ENCODE data around the gene PRAME. TPM values are rescaled to one million over a fixed set of nuclear protein-coding genes. Genes with fewer than 3 reads are reported as not detected.

Gene PRAME
- total RNA-seq, 1 experiment from 2014 or later = 17.1 TPM

- Histone ChIP-seq H3K79me2 (ENCODE audit: low read length) (no peaks in the 10 kb centered on the region), H3K4me2 (ENCODE audit: low read length) (no peak overlapping the region), H3K36me3 (ENCODE audit: low read depth, low read length) (no peaks in the 10 kb centered on the region), H3K4me3 (ENCODE audit: low read length) (no peak overlapping the region), H2AFZ (ENCODE audit: low read length) (no peak overlapping the region), H3K4me1 (ENCODE audit: insufficient read depth, low read length) (no peaks in the 10 kb centered on the region), H3K9ac (ENCODE audit: low read length) (no peak overlapping the region), H3K9me3 (ENCODE audit: low read length) (no peaks in the 10 kb centered on the region), H3K9me2 (replicated peaks; ENCODE audit: low read length) (no peaks in the 10 kb centered on the region), H4K20me1 (ENCODE audit: low read length) (no peaks in the 10 kb centered on the region), H3F3A (ENCODE audit: low read length, unreplicated experiment) (no peaks in the 10 kb centered on the region), H3K27me3 (ENCODE audit: low read length) (peaks cover 17% of the 10 kb centered on the region), H3K27ac (ENCODE audit: low read length) (no peak overlapping the region)
- no peak for TF ChIP-seq EZH2 (IDR thresholded peaks at IDR 0.05; ENCODE audit: low read length, unreplicated experiment)
- TF ChIP-seq CTCF (conservative IDR thresholded peaks at IDR 0.05; ENCODE audit: low read depth, low read length) = no peak
- no peak for TF ChIP-seq EZH2phosphoT487 (IDR thresholded peaks at IDR 0.05; ENCODE audit: borderline replicate concordance, low read length)
- no peak for DNase-seq
- intact Hi-C loops (cut with micrococcal nuclease) = no loop called here
- POLR2A ChIA-PET (ENCODE audit: unreplicated experiment) = no interaction called here
- CTCF ChIA-PET = no interaction called here
- no peak for ATAC-seq
- no TSS peak for BruUV-seq (replicated peaks)
Observed at GRCh38 chr22:22604326-22605073, 45.4 kb upstream of the PRAME start.

GRCh38 chr22:22603470-22603947 lies 44.4 kb upstream of the PRAME start:
- Histone ChIP-seq H3K36me3 (ENCODE audit: low read depth, low read length) (no peaks in the 10 kb centered on the region), H3K9ac (ENCODE audit: low read length) (no peak overlapping the region), H3K79me2 (ENCODE audit: low read length) (no peaks in the 10 kb centered on the region), H3F3A (ENCODE audit: low read length, unreplicated experiment) (no peaks in the 10 kb centered on the region), H4K20me1 (ENCODE audit: low read length) (no peaks in the 10 kb centered on the region), H3K4me3 (ENCODE audit: low read length) (no peak overlapping the region), H3K9me2 (replicated peaks; ENCODE audit: low read length) (no peaks in the 10 kb centered on the region), H2AFZ (ENCODE audit: low read length) (no peak overlapping the region), H3K4me2 (ENCODE audit: low read length) (no peak overlapping the region), H3K27me3 (ENCODE audit: low read length) (peaks cover 17% of the 10 kb centered on the region), H3K27ac (ENCODE audit: low read length) (no peak overlapping the region), H3K9me3 (ENCODE audit: low read length) (no peaks in the 10 kb centered on the region), H3K4me1 (ENCODE audit: insufficient read depth, low read length) (no peaks in the 10 kb centered on the region)
- ChIA-PET POLR2A (ENCODE audit: unreplicated experiment) (no interaction called here), CTCF (no interaction called here)
- DNase-seq (no peak), ATAC-seq (no peak)
- TF ChIP-seq EZH2phosphoT487 (IDR thresholded peaks at IDR 0.05; ENCODE audit: borderline replicate concordance, low read length) = no peak
- BruUV-seq (replicated peaks) = no TSS peak
- intact Hi-C loops (cut with micrococcal nuclease) = no loop called here

GRCh38 chr22:22600531-22601261 lies 41.6 kb upstream of the PRAME start:
- CTCF ChIA-PET = no interaction called here
- H3K27me3 ChIP-seq (ENCODE audit: low read length) = peaks cover 6% of the 10 kb centered on the region; the same call in 1 of the 2 replicates
- no peaks in the 10 kb centered on the region for H4K20me1 ChIP-seq (ENCODE audit: low read length)
- no peaks in the 10 kb centered on the region for H3K79me2 ChIP-seq (ENCODE audit: low read length)
- H3K9ac ChIP-seq (ENCODE audit: low read length) = no peak overlapping the region
- intact Hi-C loops (cut with micrococcal nuclease) = no loop called here
- H3K4me1 ChIP-seq (ENCODE audit: insufficient read depth, low read length) = no peaks in the 10 kb centered on the region
- TF ChIP-seq EZH2 (IDR thresholded peaks at IDR 0.05; ENCODE audit: low read length, unreplicated experiment) = no peak
- TF ChIP-seq EZH2phosphoT487 (IDR thresholded peaks at IDR 0.05; ENCODE audit: borderline replicate concordance, low read length) = no peak
- TF ChIP-seq CTCF (conservative IDR thresholded peaks at IDR 0.05; ENCODE audit: low read depth, low read length) = no peak
- no peaks in the 10 kb centered on the region for H3K9me2 ChIP-seq (replicated peaks; ENCODE audit: low read length)
- no TSS peak for BruUV-seq (replicated peaks)
- ATAC-seq = no peak
- no peak overlapping the region for H2AFZ ChIP-seq (ENCODE audit: low read length)
- POLR2A ChIA-PET (ENCODE audit: unreplicated experiment) = interaction anchor here (0.5 kb wide), 1 partner anchor 27 kb away, joined by 3 read pairs; no protein-coding TSS in a partner anchor
- H3K9me3 ChIP-seq (ENCODE audit: low read length) = no peaks in the 10 kb centered on the region
- H3K27ac ChIP-seq (ENCODE audit: low read length) = no peak overlapping the region
- no peak overlapping the region for H3K4me2 ChIP-seq (ENCODE audit: low read length)
- DNase-seq = no peak
- no peaks in the 10 kb centered on the region for H3K36me3 ChIP-seq (ENCODE audit: low read depth, low read length)
- no peak overlapping the region for H3K4me3 ChIP-seq (ENCODE audit: low read length)
- H3F3A ChIP-seq (ENCODE audit: low read length, unreplicated experiment) = no peaks in the 10 kb centered on the region
